NCI-H345 treated with DMSO at 0.1 percent for 48 hours (cell line): Measurements from ENCODE around the gene VSIG10L.

Source experiments
- DNase-seq: peaks from one replicate; lab custom pipeline; 2025; ENCODE audit not compliant: unreplicated experiment; lab: John Stamatoyannopoulos, UW

The VSIG10L gene

GRCh38 chr19:51365965-51366388 is 24.0 kb upstream of the VSIG10L start, which contains the start of gene ETFB:
Gene ETFB, minus strand, starts transcription at chr19:51366388. Its CDS starts 62 bp downstream, at chr19:51366326.
- DNase-seq: no peak

- no peak for DNase-seq
Measured at GRCh38 chr19:51365211-51365964, 23.4 kb upstream of the VSIG10L start.

- DNase-seq: no peak
Measured at GRCh38 chr19:51364200-51365106, 22.5 kb upstream of the VSIG10L start.

GRCh38 chr19:51361239-51361638 is 19.3 kb upstream of the VSIG10L start:
- no peak for DNase-seq

GRCh38 chr19:51359294-51359693 is 17.4 kb upstream of the VSIG10L start:
- DNase-seq: no peak

- no peak for DNase-seq
Measured at GRCh38 chr19:51357952-51358351, 16.0 kb upstream of the VSIG10L start.

- no peak for DNase-seq
Measured at GRCh38 chr19:51356159-51356801, 14.3 kb upstream of the VSIG10L start.

GRCh38 chr19:51354742-51355148 is 12.8 kb upstream of the VSIG10L start:
- no peak for DNase-seq

GRCh38 chr19:51354103-51354741 is 12.3 kb upstream of the VSIG10L start:
- no peak for DNase-seq

- no peak for DNase-seq
Measured at GRCh38 chr19:51352783-51353360, 10.9 kb upstream of the VSIG10L start.

- DNase-seq: no peak
Measured at GRCh38 chr19:51351266-51351990, 9.5 kb upstream of the VSIG10L start.

- no peak for DNase-seq
Measured at GRCh38 chr19:51347209-51347928, 5.4 kb upstream of the VSIG10L start.

- DNase-seq: no peak
Measured at GRCh38 chr19:51346742-51347141, 4.8 kb upstream of the VSIG10L start.

GRCh38 chr19:51345076-51345620 is 3.2 kb upstream of the VSIG10L start:
- no peak for DNase-seq

GRCh38 chr19:51342631-51343569 is 961 bp upstream of the VSIG10L start:
- DNase-seq: no peak

- DNase-seq: no peak
Measured at GRCh38 chr19:51341066-51341465, 873 bp downstream of the VSIG10L start.

- DNase-seq: no peak
Measured at GRCh38 chr19:51339687-51340656, 2.0 kb downstream of the VSIG10L start.
